Measurements from ENCODE around the gene MTX2. TPM values are rescaled to one million over a fixed set of nuclear protein-coding genes. Genes with fewer than 3 reads are reported as not detected.
A peak's percentile ranks its signal among the peaks of the same experiment; 100 is the strongest.

Gene MTX2
- total RNA-seq, 2 experiments from 2014 or later = 10.1 to 11.4 TPM

DNA sequence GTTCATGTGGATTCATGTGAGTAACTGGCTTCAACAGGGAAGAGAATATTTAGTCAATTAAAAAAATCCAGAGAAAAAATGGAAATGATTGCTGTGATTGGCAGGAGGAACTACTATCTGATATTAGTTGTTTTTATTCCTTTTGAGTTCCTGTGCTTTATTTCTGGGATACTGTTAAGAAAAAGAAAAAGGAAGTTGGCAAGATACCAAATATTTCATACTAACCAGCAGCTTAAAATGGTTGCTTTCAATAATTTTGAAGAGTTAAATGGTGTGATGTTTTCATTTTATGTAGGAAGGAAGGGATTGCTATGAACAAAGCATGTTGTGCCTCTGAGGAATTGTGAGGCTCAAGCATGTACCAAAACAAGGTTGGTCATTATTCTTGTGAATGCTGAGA, 8.1 kb upstream of the MTX2 start:
- H3K4me3 Mint-ChIP-seq = no peak overlapping the region
- ChIA-PET CTCF (no interaction called here), POLR2A (no interaction called here)
- DNase-seq (no peak), ATAC-seq (no peak)
- H3K27me3 Mint-ChIP-seq (ENCODE audit: low read depth) = peaks cover 16% of the 10 kb centered on the region
- H3K36me3 Mint-ChIP-seq (ENCODE audit: low read depth) = no peaks in the 10 kb centered on the region
- no peaks in the 10 kb centered on the region for H3K9me3 Mint-ChIP-seq (ENCODE audit: insufficient read depth)
- no peaks in the 10 kb centered on the region for H3K4me1 Mint-ChIP-seq (ENCODE audit: low read depth)
- no peak overlapping the region for H3K27ac Mint-ChIP-seq

- H3K27ac Mint-ChIP-seq = peak overlapping the region; percentile 88
- H3K4me3 Mint-ChIP-seq = peak overlapping the region; percentile 92
- H3K27me3 Mint-ChIP-seq (ENCODE audit: low read depth) = peaks cover 9% of the 10 kb centered on the region
- POLR2A ChIA-PET = interaction anchor here (2.1 kb wide), 1 partner anchor 24 kb away, joined by 5 read pairs; no protein-coding TSS in a partner anchor
- no peaks in the 10 kb centered on the region for H3K9me3 Mint-ChIP-seq (ENCODE audit: insufficient read depth)
- no peaks in the 10 kb centered on the region for H3K36me3 Mint-ChIP-seq (ENCODE audit: low read depth)
- H3K4me1 Mint-ChIP-seq (ENCODE audit: low read depth) = peaks cover 9% of the 10 kb centered on the region
- CTCF ChIA-PET = interaction anchor here (1.6 kb wide), 1 partner anchor 186 kb away, joined by 9 read pairs; no protein-coding TSS in a partner anchor
- DNase-seq (no peak), ATAC-seq (no peak)
Observed at GRCh38 chr2:176268976-176269318, 295 bp upstream of the MTX2 start.

DNA sequence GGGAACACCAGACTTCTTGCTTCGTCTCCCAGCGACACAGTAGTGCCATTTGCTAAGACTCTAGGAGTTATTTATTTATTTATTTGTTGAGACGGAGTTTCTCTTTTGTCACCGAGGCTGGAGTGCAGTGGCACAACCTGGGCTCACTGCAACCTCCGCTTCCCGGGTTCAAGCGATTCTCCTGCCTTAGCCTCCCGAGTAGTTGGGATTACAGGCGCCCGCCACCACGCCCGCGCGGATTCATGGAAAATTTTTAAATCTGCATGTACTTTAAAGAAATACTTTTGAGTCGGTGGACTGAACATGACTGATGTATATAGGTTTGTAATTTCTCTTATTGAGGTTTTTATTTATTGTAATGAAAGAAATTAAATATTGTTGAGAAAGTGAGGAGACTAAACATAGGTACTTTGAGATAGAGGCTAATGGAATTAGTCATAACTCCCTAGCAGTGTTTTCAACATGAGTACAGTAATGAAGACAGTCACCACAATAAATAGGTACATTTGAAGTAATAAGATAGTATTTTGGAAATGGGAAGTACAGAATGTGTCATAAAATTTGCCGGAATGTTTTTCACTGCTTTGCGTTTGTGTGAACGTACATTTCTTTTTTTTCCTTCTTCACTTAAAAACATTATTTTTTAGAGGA, 983 bp downstream of the MTX2 start:
- DNase-seq (no peak), ATAC-seq (no peak)
- Mint-ChIP-seq H3K9me3 (ENCODE audit: insufficient read depth) (no peaks in the 10 kb centered on the region), H3K36me3 (ENCODE audit: low read depth) (no peaks in the 10 kb centered on the region), H3K4me1 (ENCODE audit: low read depth) (peaks cover 9% of the 10 kb centered on the region), H3K4me3 (peak overlapping the region; percentile 92), H3K27me3 (ENCODE audit: low read depth) (peaks cover 8% of the 10 kb centered on the region), H3K27ac (peak overlapping the region; percentile 88)
- CTCF ChIA-PET = no interaction called here
- POLR2A ChIA-PET = interaction anchor here (0.6 to 2.1 kb wide), 2 partner anchors 23 to 662 kb away, joined by 3 to 5 read pairs; no protein-coding TSS in a partner anchor

DNA sequence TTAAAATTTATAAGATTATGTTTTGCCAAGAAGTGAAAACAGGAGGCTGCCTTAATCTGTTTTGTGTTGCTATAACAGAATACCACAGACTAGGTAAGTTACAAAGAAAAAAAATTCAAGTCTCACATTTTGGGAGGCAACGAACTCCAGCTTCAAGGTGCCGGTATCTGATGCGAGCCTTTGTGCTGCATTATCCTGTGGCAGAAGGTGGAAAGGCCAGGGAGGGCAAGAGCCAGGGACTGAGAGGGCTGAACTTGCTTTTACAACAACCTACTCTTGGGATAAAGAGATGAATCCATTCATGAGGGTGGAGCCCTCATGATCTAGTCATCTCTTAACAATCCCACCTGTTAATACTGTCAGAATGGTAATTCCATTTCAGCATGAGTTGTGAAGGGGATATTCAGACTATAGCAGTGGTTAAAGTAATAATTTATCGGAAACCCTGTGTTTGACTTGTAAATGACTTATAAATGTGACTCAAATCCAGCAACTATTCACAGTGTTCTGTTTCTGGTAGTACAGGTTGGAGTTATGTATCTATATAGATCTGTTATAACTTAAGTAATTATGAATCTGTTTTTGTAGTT, 3.7 kb downstream of the MTX2 start:
- ATAC-seq = no peak
- Mint-ChIP-seq H3K27ac (no peak overlapping the region), H3K4me1 (ENCODE audit: low read depth) (peaks cover 9% of the 10 kb centered on the region)

GRCh38 chr2:176278927-176279326, 9.7 kb downstream of the MTX2 start:
- ATAC-seq = no peak

More for the DNA sequence above, 3.7 kb downstream of the MTX2 start:
- CTCF ChIA-PET = no interaction called here
- H3K36me3 Mint-ChIP-seq (ENCODE audit: low read depth) = no peaks in the 10 kb centered on the region
- H3K9me3 Mint-ChIP-seq (ENCODE audit: insufficient read depth) = no peaks in the 10 kb centered on the region
- H3K27me3 Mint-ChIP-seq (ENCODE audit: low read depth) = no peaks in the 10 kb centered on the region
- no peak overlapping the region for H3K4me3 Mint-ChIP-seq
- POLR2A ChIA-PET = no interaction called here
- DNase-seq = no peak

DNA sequence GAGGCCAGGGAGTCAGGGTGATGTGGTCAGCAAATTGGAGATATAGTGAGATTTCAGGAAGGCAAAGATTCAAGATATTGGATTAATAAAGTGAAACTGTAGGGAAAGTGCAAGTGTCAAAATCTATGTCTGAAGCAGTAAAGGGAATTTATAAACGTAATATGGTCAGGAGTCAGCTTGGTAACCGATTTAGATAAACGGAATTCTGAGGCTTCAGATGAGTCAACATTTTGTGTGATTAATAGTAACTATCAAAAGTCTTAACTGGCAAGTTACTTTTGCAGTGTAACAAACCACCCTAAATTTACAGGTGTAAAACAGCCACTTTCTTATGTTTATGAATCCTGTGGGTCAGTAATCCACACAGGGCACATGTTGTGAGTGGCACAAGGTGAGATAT, 10.9 kb downstream of the MTX2 start:
- Mint-ChIP-seq H3K4me3 (no peak overlapping the region), H3K27ac (no peak overlapping the region), H3K4me1 (ENCODE audit: low read depth) (peaks cover 31% of the 10 kb centered on the region), H3K9me3 (ENCODE audit: insufficient read depth) (no peaks in the 10 kb centered on the region), H3K36me3 (ENCODE audit: low read depth) (peaks cover 4% of the 10 kb centered on the region), H3K27me3 (ENCODE audit: low read depth) (no peaks in the 10 kb centered on the region)
- no peak for ATAC-seq
- no peak for DNase-seq
- CTCF ChIA-PET = interaction anchor here (1.6 kb wide), 1 partner anchor 18 kb away, joined by 4 read pairs; no protein-coding TSS in a partner anchor
- POLR2A ChIA-PET = no interaction called here

More at GRCh38 chr2:176278927-176279326, 9.7 kb downstream of the MTX2 start:
- Mint-ChIP-seq H3K36me3 (ENCODE audit: low read depth) (peaks cover 4% of the 10 kb centered on the region), H3K4me3 (no peak overlapping the region), H3K4me1 (ENCODE audit: low read depth) (peaks cover 25% of the 10 kb centered on the region), H3K27me3 (ENCODE audit: low read depth) (no peaks in the 10 kb centered on the region), H3K27ac (no peak overlapping the region), H3K9me3 (ENCODE audit: insufficient read depth) (no peaks in the 10 kb centered on the region)
- ChIA-PET POLR2A (no interaction called here), CTCF (interaction anchor here (0.7 to 1.6 kb wide), 2 partner anchors 20 to 536 kb away, joined by 3 to 4 read pairs; no protein-coding TSS in a partner anchor)
- DNase-seq = no peak

GRCh38 chr2:176280867-176281658, 11.8 kb downstream of the MTX2 start:
- Mint-ChIP-seq H3K9me3 (ENCODE audit: insufficient read depth) (no peaks in the 10 kb centered on the region), H3K36me3 (ENCODE audit: low read depth) (peaks cover 6% of the 10 kb centered on the region), H3K27me3 (ENCODE audit: low read depth) (no peaks in the 10 kb centered on the region), H3K4me3 (no peak overlapping the region), H3K4me1 (ENCODE audit: low read depth) (peaks cover 34% of the 10 kb centered on the region), H3K27ac (no peak overlapping the region)
- DNase-seq (no peak), ATAC-seq (no peak)
- POLR2A ChIA-PET = no interaction called here
- CTCF ChIA-PET = no interaction called here

DNA sequence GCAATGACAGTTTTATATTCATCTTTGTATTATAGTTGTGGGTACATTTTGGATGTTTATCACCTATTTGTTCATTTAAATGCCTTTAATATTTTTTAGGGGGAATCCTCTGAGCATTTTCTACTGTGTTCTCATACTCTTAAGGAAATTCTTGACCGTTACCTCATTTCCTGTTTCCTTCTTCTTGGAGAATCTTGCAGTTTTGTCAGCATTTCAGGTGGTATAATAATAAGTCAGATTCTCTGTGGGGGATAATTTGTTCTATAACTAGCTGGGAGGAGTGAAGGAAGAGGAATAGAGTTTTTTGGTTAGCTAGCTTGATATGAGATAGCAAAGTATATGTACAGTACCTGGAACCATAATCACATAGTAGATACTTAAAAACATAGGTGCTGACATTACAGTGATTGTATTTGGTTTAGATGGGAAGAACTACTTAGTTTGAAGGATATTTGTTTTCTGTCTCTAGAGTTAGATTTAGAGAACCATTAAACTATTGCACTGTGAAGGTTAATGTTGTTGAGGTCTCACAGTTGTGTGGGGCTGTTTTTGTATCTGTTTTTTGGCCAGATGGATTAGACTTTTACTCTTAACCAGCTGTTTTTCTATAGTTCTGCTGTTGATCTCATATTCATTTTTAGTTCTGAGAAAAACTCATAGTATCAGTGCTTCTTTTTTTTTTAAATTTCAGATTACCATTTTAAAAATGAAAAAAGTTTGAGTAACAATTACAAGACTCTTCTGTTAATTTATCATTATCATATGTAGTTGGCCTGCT, 14.2 kb downstream of the MTX2 start:
- Mint-ChIP-seq H3K9me3 (ENCODE audit: insufficient read depth) (no peaks in the 10 kb centered on the region), H3K4me3 (no peak overlapping the region), H3K27ac (no peak overlapping the region), H3K4me1 (ENCODE audit: low read depth) (peaks cover 34% of the 10 kb centered on the region), H3K27me3 (ENCODE audit: low read depth) (no peaks in the 10 kb centered on the region), H3K36me3 (ENCODE audit: low read depth) (peaks cover 9% of the 10 kb centered on the region)
- DNase-seq (no peak), ATAC-seq (no peak)
- ChIA-PET POLR2A (no interaction called here), CTCF (interaction anchor here (2.2 kb wide), 1 partner anchor 22 kb away, joined by 4 read pairs; no protein-coding TSS in a partner anchor)

GRCh38 chr2:176284461-176285049, 15.3 kb downstream of the MTX2 start:
- ChIA-PET POLR2A (no interaction called here), CTCF (interaction anchor here (2.2 kb wide), 1 partner anchor 21 kb away, joined by 4 read pairs; no protein-coding TSS in a partner anchor)
- Mint-ChIP-seq H3K27ac (no peak overlapping the region), H3K36me3 (ENCODE audit: low read depth) (peaks cover 10% of the 10 kb centered on the region), H3K4me1 (ENCODE audit: low read depth) (peaks cover 34% of the 10 kb centered on the region), H3K9me3 (ENCODE audit: insufficient read depth) (no peaks in the 10 kb centered on the region), H3K4me3 (no peak overlapping the region), H3K27me3 (ENCODE audit: low read depth) (no peaks in the 10 kb centered on the region)
- peak; percentile 55 for ATAC-seq
- no peak for DNase-seq

DNA sequence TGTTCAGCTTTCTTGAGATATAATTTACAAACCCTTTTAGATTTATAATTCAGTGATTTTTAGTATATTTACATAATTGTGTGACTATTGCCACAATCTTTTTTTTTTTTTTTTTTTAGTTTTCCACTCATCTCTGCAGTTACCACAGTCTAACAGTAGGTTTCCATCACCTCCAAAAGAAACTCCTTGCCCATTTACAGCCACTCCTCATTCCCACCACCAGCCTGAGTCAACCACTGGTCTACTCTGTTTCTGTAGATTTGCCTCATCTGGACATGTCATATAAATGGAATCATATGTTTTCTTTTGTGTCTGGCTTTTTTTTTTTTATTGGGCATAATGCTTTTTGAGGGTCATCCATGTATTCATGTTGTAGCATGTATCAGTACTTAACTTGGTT, 16.1 kb downstream of the MTX2 start:
- Mint-ChIP-seq H3K36me3 (ENCODE audit: low read depth) (peaks cover 10% of the 10 kb centered on the region), H3K9me3 (ENCODE audit: insufficient read depth) (no peaks in the 10 kb centered on the region), H3K4me3 (no peak overlapping the region), H3K27ac (no peak overlapping the region), H3K27me3 (ENCODE audit: low read depth) (no peaks in the 10 kb centered on the region), H3K4me1 (ENCODE audit: low read depth) (peaks cover 34% of the 10 kb centered on the region)
- no peak for DNase-seq
- ChIA-PET CTCF (interaction anchor here (2.2 kb wide), 1 partner anchor 20 kb away, joined by 4 read pairs; no protein-coding TSS in a partner anchor), POLR2A (no interaction called here)
- no peak for ATAC-seq

DNA sequence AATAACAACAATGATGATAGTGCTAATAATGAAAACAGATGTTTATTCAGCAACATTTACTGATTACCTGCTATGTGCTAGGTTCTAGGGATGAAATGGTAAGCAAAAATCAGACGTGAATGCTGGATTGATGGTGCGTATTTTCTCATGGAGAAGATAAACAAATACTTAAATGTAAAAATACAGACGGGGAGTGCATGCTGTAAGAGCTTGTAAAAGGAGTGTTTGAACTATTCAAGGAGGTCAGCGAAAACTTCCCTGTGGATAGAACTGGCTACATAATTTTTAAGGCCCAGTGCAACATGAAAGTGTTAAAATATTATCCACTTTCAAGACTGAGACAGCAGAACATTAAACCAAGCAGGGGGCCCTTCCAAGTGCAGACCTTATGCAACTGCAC, 22.1 kb downstream of the MTX2 start:
- Mint-ChIP-seq H3K9me3 (ENCODE audit: insufficient read depth) (no peaks in the 10 kb centered on the region), H3K36me3 (ENCODE audit: low read depth) (peaks cover 6% of the 10 kb centered on the region), H3K27me3 (ENCODE audit: low read depth) (no peaks in the 10 kb centered on the region), H3K4me1 (ENCODE audit: low read depth) (peaks cover 24% of the 10 kb centered on the region), H3K27ac (peak overlapping the region; percentile 71), H3K4me3 (no peak overlapping the region)
- DNase-seq (no peak), ATAC-seq (no peak)
- POLR2A ChIA-PET = no interaction called here
- CTCF ChIA-PET = no interaction called here
